SU-DHL-6 (cell line): Measurements from ENCODE around the gene SEMA3B.

Experiments used
- EZH2phosphoT487 ChIP-seq: fragments of 200-600 bp; sonication (generic), shearing (Covaris generic); conservative IDR thresholded peaks from 2 replicates; pipeline ENCODE4 v1.6.1; 2018; ENCODE audit warnings: mild to moderate bottlenecking, antibody characterized with exemption, low read length, moderate library complexity, mixed read lengths
- TF ChIP-seq, protein P1 (sequence below): fragments of 200-600 bp; sonication (generic); IDR thresholded peaks from one replicate; pipeline ENCODE4 v1.5.1; 2017; ENCODE audit warnings: antibody characterized with exemption, mild to moderate bottlenecking, low read length, moderate library complexity; ENCODE audit not compliant: insufficient read depth, poor library complexity, severe bottlenecking

GRCh38 chr3:50226888-50227389 is 42.0 kb upstream of the SEMA3B start:
- TF ChIP-seq, protein P1, sequence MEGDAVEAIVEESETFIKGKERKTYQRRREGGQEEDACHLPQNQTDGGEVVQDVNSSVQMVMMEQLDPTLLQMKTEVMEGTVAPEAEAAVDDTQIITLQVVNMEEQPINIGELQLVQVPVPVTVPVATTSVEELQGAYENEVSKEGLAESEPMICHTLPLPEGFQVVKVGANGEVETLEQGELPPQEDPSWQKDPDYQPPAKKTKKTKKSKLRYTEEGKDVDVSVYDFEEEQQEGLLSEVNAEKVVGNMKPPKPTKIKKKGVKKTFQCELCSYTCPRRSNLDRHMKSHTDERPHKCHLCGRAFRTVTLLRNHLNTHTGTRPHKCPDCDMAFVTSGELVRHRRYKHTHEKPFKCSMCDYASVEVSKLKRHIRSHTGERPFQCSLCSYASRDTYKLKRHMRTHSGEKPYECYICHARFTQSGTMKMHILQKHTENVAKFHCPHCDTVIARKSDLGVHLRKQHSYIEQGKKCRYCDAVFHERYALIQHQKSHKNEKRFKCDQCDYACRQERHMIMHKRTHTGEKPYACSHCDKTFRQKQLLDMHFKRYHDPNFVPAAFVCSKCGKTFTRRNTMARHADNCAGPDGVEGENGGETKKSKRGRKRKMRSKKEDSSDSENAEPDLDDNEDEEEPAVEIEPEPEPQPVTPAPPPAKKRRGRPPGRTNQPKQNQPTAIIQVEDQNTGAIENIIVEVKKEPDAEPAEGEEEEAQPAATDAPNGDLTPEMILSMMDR = no peak
- no peak for TF ChIP-seq EZH2phosphoT487
